HCT116 (cell line): ENCODE results near the gene RHBDD1. TPM values are rescaled to one million over a fixed set of nuclear protein-coding genes. Genes with fewer than 3 reads are reported as not detected.

Source experiments
- ATAC-seq: fragments of 200-7000 bp; cut with Tn5 transposase; 2 replicates; pipeline ENCODE4 v1.9.1; 2020; ENCODE audit warnings: mild to moderate bottlenecking, moderate library complexity
- BruUV-seq: library from RNA; stranded (reverse); fragments of 400-500 nt; replicated peaks from 2 replicates; lab custom pipeline; 2021; lab: Mats Ljungman, UMichigan
- CTCF ChIA-PET: fragments of 300-600 bp; sonication (Branson Sonifier 250); formaldehyde crosslinking; loops from one replicate; lab custom pipeline; 2021; ENCODE audit warnings: antibody characterized with exemption; lab: Charles Lee
- POLR2A ChIA-PET: fragments of 300-600, 350-600 bp; sonication (Branson Sonifier 250); formaldehyde crosslinking; loops from one replicate; lab custom pipeline; 2021; ENCODE audit warnings: antibody characterized with exemption; lab: Charles Lee
- RAD21 ChIA-PET, 2 experiments: fragments of 300-600 bp; sonication (Branson Sonifier 250); formaldehyde crosslinking; loops; one replicate each; lab custom pipeline; 2023; ENCODE audit warnings: low total read pairs in 2 of 2; ENCODE audit not compliant: uncharacterized antibody in 2 of 2, unreplicated experiment in 2 of 2, low non-redundant PET in 1 of 2; lab: Charles Lee
- DNase-seq: peaks from one replicate; pipeline ENCODE4 v3.0.0-alpha.2; 2010; ENCODE audit warnings: low read depth, low spot score
- H2AFZ ChIP-seq: fragments of 200-600 bp; shearing (Covaris generic), sonication (generic); 2 replicates; pipeline ENCODE4 v1.6.1; 2017; ENCODE audit warnings: low read depth, mixed run types, mixed read lengths, antibody characterized with exemption, low read length; ENCODE audit not compliant: poor library complexity, severe bottlenecking
- H3K27ac ChIP-seq: 2 replicates; pipeline ENCODE4 v1.5.1; 2012; ENCODE audit warnings: low read depth, low read length
- H3K27me3 ChIP-seq: fragments of 200-600 bp; sonication (generic); 2 replicates; pipeline ENCODE4 v1.6.1; 2016; ENCODE audit warnings: mixed run types, low read length, mixed read lengths; ENCODE audit not compliant: insufficient read depth
- H3K36me3 ChIP-seq, 2 experiments: fragments of 200-500 bp in 1 of 2; fragments of 200-600 bp in 1 of 2; sonication (Bioruptor generic) in 1 of 2; sonication (generic) in 1 of 2; 2 replicates each; pipeline versions ENCODE4 v1.5.1 to v1.6.1; 2014 to 2016; ENCODE audit warnings: low read length in 2 of 2, inconsistent platforms in 1 of 2, mixed read lengths in 1 of 2, mixed run types in 1 of 2; ENCODE audit not compliant: insufficient read depth in 2 of 2, control insufficient read depth in 1 of 2
- H3K4me1 ChIP-seq, 2 experiments: fragments of 200-600 bp in 1 of 2; sonication (generic) in 1 of 2; 2 replicates each; pipeline versions ENCODE4 v1.5.1 to v1.6.1; 2012 to 2017; ENCODE audit warnings: low read length in 2 of 2, inconsistent platforms in 1 of 2, mild to moderate bottlenecking in 1 of 2, mixed read lengths in 1 of 2, mixed run types in 1 of 2, moderate library complexity in 1 of 2; ENCODE audit not compliant: insufficient read depth in 2 of 2, control insufficient read depth in 1 of 2
- H3K4me2 ChIP-seq: fragments of 200-600 bp; sonication (generic); 2 replicates; pipeline ENCODE4 v1.6.1; 2017; ENCODE audit warnings: mixed run types, low read length, mixed read lengths
- H3K4me3 ChIP-seq, 2 experiments: fragments of 200-600 bp in 1 of 2; sonication (generic) in 1 of 2; replicated peaks in 1 of 2; 2 replicates each; pipeline ENCODE4 v1.5.1; 2011 to 2016; ENCODE audit warnings: low read length in 2 of 2, control low read depth in 1 of 2, low read depth in 1 of 2, mild to moderate bottlenecking in 1 of 2, mixed read lengths in 1 of 2, mixed run types in 1 of 2
- H3K79me2 ChIP-seq: fragments of 200-600 bp; sonication (generic); 2 replicates; pipeline ENCODE4 v1.6.1; 2017; ENCODE audit warnings: mild to moderate bottlenecking, mixed run types, low read length, moderate library complexity, mixed read lengths; ENCODE audit not compliant: insufficient read depth
- H3K9ac ChIP-seq: fragments of 200-600 bp; sonication (generic); 2 replicates; pipeline ENCODE4 v1.6.1; 2016; ENCODE audit warnings: low read length, mixed read lengths
- H3K9me2 ChIP-seq: fragments of 200-600 bp; sonication (generic), shearing (Covaris generic); 2 replicates; pipeline ENCODE4 v1.6.1; 2017; ENCODE audit warnings: mixed run types, mild to moderate bottlenecking, moderate library complexity; ENCODE audit not compliant: insufficient read depth
- H3K9me3 ChIP-seq, 2 experiments: fragments of 200-500 bp in 1 of 2; fragments of 200-600 bp in 1 of 2; sonication (Bioruptor generic) in 1 of 2; sonication (generic) in 1 of 2; 2 replicates each; pipeline ENCODE4 v1.6.1; 2014 to 2017; ENCODE audit warnings: low read length in 2 of 2, mixed read lengths in 2 of 2, inconsistent platforms in 1 of 2, low read depth in 1 of 2, mild to moderate bottlenecking in 1 of 2, mixed run types in 1 of 2, moderate library complexity in 1 of 2; ENCODE audit not compliant: control insufficient read depth in 1 of 2, insufficient read depth in 1 of 2
- H4K20me1 ChIP-seq: fragments of 200-600 bp; sonication (generic), shearing (Covaris generic); 2 replicates; pipeline ENCODE4 v1.6.1; 2017; ENCODE audit warnings: mixed run types, mild to moderate bottlenecking, moderate library complexity; ENCODE audit not compliant: insufficient read depth
- ATF3 ChIP-seq: IDR thresholded peaks from 2 replicates; pipeline ENCODE4 v1.6.1; 2012
- CBX3 ChIP-seq: IDR thresholded peaks from 2 replicates; pipeline ENCODE4 v1.6.1; 2012; ENCODE audit warnings: low read depth
- CEBPB ChIP-seq: IDR thresholded peaks from 2 replicates; pipeline ENCODE4 v1.6.1; 2012; ENCODE audit warnings: low read depth
- EGR1 ChIP-seq: IDR thresholded peaks from 2 replicates; pipeline ENCODE4 v1.6.1; 2012; ENCODE audit warnings: low read depth
- ELF1 ChIP-seq: IDR thresholded peaks from 2 replicates; pipeline ENCODE4 v1.6.1; 2012; ENCODE audit warnings: low read depth, borderline replicate concordance
- EZH2 ChIP-seq: fragments of 200-600 bp; sonication (generic); IDR thresholded peaks from 2 replicates; pipeline ENCODE4 v1.6.1; 2017; ENCODE audit warnings: antibody characterized with exemption, mixed run types
- EZH2phosphoT487 ChIP-seq: fragments of 200-600 bp; IDR thresholded peaks from 2 replicates; pipeline ENCODE4 v1.6.1; 2018; ENCODE audit warnings: antibody characterized with exemption, borderline replicate concordance
- FOSL1 ChIP-seq: IDR thresholded peaks from 2 replicates; pipeline ENCODE4 v1.6.1; 2012; ENCODE audit warnings: low read depth
- JUND ChIP-seq: IDR thresholded peaks from 2 replicates; pipeline ENCODE4 v1.6.1; 2012
- POLR2A ChIP-seq: IDR thresholded peaks from 2 replicates; pipeline ENCODE4 v1.7.0; 2011; ENCODE audit warnings: borderline replicate concordance; ENCODE audit not compliant: insufficient read depth, insufficient read length; ENCODE audit errors: extremely low read depth
- RAD21 ChIP-seq: IDR thresholded peaks from 2 replicates; pipeline ENCODE4 v1.6.1; 2012; ENCODE audit warnings: low read depth, mild to moderate bottlenecking
- SP1 ChIP-seq: IDR thresholded peaks from 2 replicates; pipeline ENCODE4 v1.6.1; 2012; ENCODE audit warnings: low read depth
- SRF ChIP-seq: IDR thresholded peaks from 2 replicates; pipeline ENCODE4 v1.6.1; 2012; ENCODE audit warnings: low read depth
- YY1 ChIP-seq: IDR thresholded peaks from 2 replicates; pipeline ENCODE4 v1.6.1; 2011; ENCODE audit warnings: low read length, low read depth, moderate library complexity, mild to moderate bottlenecking; ENCODE audit not compliant: insufficient replicate concordance; ENCODE audit errors: extremely low read depth
- ZFX ChIP-seq: fragments of 450-650 bp; IDR thresholded peaks from 2 replicates; pipeline ENCODE4 v1.6.1; 2017
- ZNF274 ChIP-seq: fragments of 200-500 bp; sonication (Bioruptor generic); IDR thresholded peaks from 2 replicates; pipeline ENCODE4 v1.6.1; 2014; ENCODE audit warnings: mild to moderate bottlenecking, low read depth, low read length, inconsistent platforms
- intact Hi-C: fragments of 100-400 bp; cut with micrococcal nuclease; formaldehyde crosslinking; loops from 2 replicates; pipeline ENCODE4 v1.10.0; 2022
- total RNA-seq: library from RNA; stranded (reverse); gene quantifications from one replicate; pipeline ENCODE4 v1.2.1, GENCODE V29; 2021; ENCODE audit not compliant: unreplicated experiment
- TF ChIP-seq, protein P1 (sequence below): IDR thresholded peaks from 2 replicates; pipeline ENCODE4 v1.6.1; 2012; ENCODE audit warnings: low read depth
- TF ChIP-seq, protein P2 (sequence below): IDR thresholded peaks from 2 replicates; pipeline ENCODE4 v1.6.1; 2011; ENCODE audit warnings: mild to moderate bottlenecking, low read length, moderate library complexity; ENCODE audit not compliant: insufficient replicate concordance; ENCODE audit errors: extremely low read depth
- TF ChIP-seq, protein P3 (sequence below), 3 experiments: fragments of 200-600 bp in 1 of 3; sonication (generic) in 1 of 3; IDR thresholded peaks in 2 of 3; conservative IDR thresholded peaks in 1 of 3; 2 replicates each; pipeline ENCODE4 v1.5.1; 2012 to 2017; ENCODE audit warnings: low read depth in 2 of 3, low read length in 2 of 3, antibody characterized with exemption in 1 of 3, borderline replicate concordance in 1 of 3, control low read depth in 1 of 3, mild to moderate bottlenecking in 1 of 3, mixed read lengths in 1 of 3, mixed run types in 1 of 3, moderate library complexity in 1 of 3; ENCODE audit not compliant: insufficient read depth in 1 of 3

The RHBDD1 gene
- total RNA-seq, 1 experiment from 2014 or later, result 73.8 TPM

GRCh38 chr2:226962176-226962773, 126.4 kb downstream of the RHBDD1 start:
- Histone ChIP-seq H3K27me3 (no peaks in the 10 kb centered on the region), H3K4me1 (peaks cover 18 to 20% of the 10 kb centered on the region in 2 experiments), H3K9me2 (no peaks in the 10 kb centered on the region), H2AFZ (no peak overlapping the region), H3K27ac (no peak overlapping the region), H4K20me1 (no peaks in the 10 kb centered on the region), H3K4me2 (no peak overlapping the region)
- CTCF ChIA-PET, result no interaction called here
- BruUV-seq, result no TSS peak
- no peak for TF ChIP-seq ATF3
- TF ChIP-seq EGR1, result no peak
- no peak for TF ChIP-seq ZNF274
- TF ChIP-seq RAD21, result no peak
- TF ChIP-seq YY1, result no peak
- TF ChIP-seq, protein P1, sequence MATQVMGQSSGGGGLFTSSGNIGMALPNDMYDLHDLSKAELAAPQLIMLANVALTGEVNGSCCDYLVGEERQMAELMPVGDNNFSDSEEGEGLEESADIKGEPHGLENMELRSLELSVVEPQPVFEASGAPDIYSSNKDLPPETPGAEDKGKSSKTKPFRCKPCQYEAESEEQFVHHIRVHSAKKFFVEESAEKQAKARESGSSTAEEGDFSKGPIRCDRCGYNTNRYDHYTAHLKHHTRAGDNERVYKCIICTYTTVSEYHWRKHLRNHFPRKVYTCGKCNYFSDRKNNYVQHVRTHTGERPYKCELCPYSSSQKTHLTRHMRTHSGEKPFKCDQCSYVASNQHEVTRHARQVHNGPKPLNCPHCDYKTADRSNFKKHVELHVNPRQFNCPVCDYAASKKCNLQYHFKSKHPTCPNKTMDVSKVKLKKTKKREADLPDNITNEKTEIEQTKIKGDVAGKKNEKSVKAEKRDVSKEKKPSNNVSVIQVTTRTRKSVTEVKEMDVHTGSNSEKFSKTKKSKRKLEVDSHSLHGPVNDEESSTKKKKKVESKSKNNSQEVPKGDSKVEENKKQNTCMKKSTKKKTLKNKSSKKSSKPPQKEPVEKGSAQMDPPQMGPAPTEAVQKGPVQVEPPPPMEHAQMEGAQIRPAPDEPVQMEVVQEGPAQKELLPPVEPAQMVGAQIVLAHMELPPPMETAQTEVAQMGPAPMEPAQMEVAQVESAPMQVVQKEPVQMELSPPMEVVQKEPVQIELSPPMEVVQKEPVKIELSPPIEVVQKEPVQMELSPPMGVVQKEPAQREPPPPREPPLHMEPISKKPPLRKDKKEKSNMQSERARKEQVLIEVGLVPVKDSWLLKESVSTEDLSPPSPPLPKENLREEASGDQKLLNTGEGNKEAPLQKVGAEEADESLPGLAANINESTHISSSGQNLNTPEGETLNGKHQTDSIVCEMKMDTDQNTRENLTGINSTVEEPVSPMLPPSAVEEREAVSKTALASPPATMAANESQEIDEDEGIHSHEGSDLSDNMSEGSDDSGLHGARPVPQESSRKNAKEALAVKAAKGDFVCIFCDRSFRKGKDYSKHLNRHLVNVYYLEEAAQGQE, result no peak
- TF ChIP-seq CBX3, result no peak
- no peak for TF ChIP-seq FOSL1
- no peak for TF ChIP-seq ELF1
- TF ChIP-seq POLR2A, result no peak
- TF ChIP-seq, protein P2, sequence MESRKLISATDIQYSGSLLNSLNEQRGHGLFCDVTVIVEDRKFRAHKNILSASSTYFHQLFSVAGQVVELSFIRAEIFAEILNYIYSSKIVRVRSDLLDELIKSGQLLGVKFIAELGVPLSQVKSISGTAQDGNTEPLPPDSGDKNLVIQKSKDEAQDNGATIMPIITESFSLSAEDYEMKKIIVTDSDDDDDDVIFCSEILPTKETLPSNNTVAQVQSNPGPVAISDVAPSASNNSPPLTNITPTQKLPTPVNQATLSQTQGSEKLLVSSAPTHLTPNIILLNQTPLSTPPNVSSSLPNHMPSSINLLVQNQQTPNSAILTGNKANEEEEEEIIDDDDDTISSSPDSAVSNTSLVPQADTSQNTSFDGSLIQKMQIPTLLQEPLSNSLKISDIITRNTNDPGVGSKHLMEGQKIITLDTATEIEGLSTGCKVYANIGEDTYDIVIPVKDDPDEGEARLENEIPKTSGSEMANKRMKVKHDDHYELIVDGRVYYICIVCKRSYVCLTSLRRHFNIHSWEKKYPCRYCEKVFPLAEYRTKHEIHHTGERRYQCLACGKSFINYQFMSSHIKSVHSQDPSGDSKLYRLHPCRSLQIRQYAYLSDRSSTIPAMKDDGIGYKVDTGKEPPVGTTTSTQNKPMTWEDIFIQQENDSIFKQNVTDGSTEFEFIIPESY, result no peak
- TF ChIP-seq EZH2phosphoT487, result no peak
- TF ChIP-seq, protein P3, sequence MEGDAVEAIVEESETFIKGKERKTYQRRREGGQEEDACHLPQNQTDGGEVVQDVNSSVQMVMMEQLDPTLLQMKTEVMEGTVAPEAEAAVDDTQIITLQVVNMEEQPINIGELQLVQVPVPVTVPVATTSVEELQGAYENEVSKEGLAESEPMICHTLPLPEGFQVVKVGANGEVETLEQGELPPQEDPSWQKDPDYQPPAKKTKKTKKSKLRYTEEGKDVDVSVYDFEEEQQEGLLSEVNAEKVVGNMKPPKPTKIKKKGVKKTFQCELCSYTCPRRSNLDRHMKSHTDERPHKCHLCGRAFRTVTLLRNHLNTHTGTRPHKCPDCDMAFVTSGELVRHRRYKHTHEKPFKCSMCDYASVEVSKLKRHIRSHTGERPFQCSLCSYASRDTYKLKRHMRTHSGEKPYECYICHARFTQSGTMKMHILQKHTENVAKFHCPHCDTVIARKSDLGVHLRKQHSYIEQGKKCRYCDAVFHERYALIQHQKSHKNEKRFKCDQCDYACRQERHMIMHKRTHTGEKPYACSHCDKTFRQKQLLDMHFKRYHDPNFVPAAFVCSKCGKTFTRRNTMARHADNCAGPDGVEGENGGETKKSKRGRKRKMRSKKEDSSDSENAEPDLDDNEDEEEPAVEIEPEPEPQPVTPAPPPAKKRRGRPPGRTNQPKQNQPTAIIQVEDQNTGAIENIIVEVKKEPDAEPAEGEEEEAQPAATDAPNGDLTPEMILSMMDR (IDR thresholded peaks at IDR 0.05 in 2 of 3, conservative IDR thresholded peaks at IDR 0.05 in 1 of 3; ENCODE audit: borderline replicate concordance in 1 of 3, insufficient read depth in 1 of 3, low read depth in 2 of 3, low read length in 2 of 3), result no peak
- TF ChIP-seq JUND, result no peak
- no peak for TF ChIP-seq ZFX
- TF ChIP-seq SP1, result no peak
- TF ChIP-seq EZH2, result no peak
- TF ChIP-seq SRF, result no peak
- no peak for TF ChIP-seq CEBPB
- TF ChIP-seq, all 23 proteins: peak for 0
- intact Hi-C loops, result no loop called here
- Histone ChIP-seq H3K4me3 (no peak overlapping the region), H3K9ac (no peak overlapping the region), H3K36me3 (peaks cover 0 to 9% of the 10 kb centered on the region in 2 experiments; a peak in 1 of 4 replicates), H3K9me3 (no peaks in the 10 kb centered on the region; a peak in 1 of 4 replicates), H3K79me2 (no peaks in the 10 kb centered on the region)
- ATAC-seq, result no peak
- RAD21 ChIA-PET, result no interaction called here
- POLR2A ChIA-PET, result no interaction called here
- DNase-seq, result no peak
